HAP-1 (cell line): ENCODE results near the gene JADE3.

Source experiments
- DNase-seq, 2 experiments: peaks; one replicate each; pipeline ENCODE4 v3.0.0-alpha.2; 2016 to 2020; ENCODE audit warnings: low spot score in 2 of 2
- H3K27me3 ChIP-seq: fragments of 250-450 bp; sonication (Bioruptor Pico); 2 replicates; pipeline ENCODE4 v1.5.1; 2020; ENCODE audit warnings: low read depth, mild to moderate bottlenecking, moderate library complexity
- H3K36me3 ChIP-seq: fragments of 250-450 bp; sonication (Bioruptor Pico); replicated peaks from 2 replicates; pipeline ENCODE4 v1.5.1; 2020; ENCODE audit warnings: mild to moderate bottlenecking
- H3K4me1 ChIP-seq: fragments of 250-450 bp; sonication (Bioruptor Pico); 2 replicates; pipeline ENCODE4 v1.5.1; 2020; ENCODE audit warnings: mild to moderate bottlenecking
- H3K4me3 ChIP-seq: fragments of 250-450 bp; sonication (Bioruptor Pico); 2 replicates; pipeline ENCODE4 v1.5.1; 2020; ENCODE audit warnings: mild to moderate bottlenecking, moderate library complexity
- H3K9me3 ChIP-seq: fragments of 250-450 bp; sonication (Bioruptor Pico); 2 replicates; pipeline ENCODE4 v1.5.1; 2020; ENCODE audit warnings: mild to moderate bottlenecking, moderate library complexity
- in situ Hi-C: fragments of 300-500 bp; cut with MboI; formaldehyde crosslinking; loops from 3 replicates; pipeline ENCODE4 v1.14.3; 2020; ENCODE audit warnings: low sequenced_read_pairs, inconsistent platforms, mixed read lengths

JADE3 gene

DNA sequence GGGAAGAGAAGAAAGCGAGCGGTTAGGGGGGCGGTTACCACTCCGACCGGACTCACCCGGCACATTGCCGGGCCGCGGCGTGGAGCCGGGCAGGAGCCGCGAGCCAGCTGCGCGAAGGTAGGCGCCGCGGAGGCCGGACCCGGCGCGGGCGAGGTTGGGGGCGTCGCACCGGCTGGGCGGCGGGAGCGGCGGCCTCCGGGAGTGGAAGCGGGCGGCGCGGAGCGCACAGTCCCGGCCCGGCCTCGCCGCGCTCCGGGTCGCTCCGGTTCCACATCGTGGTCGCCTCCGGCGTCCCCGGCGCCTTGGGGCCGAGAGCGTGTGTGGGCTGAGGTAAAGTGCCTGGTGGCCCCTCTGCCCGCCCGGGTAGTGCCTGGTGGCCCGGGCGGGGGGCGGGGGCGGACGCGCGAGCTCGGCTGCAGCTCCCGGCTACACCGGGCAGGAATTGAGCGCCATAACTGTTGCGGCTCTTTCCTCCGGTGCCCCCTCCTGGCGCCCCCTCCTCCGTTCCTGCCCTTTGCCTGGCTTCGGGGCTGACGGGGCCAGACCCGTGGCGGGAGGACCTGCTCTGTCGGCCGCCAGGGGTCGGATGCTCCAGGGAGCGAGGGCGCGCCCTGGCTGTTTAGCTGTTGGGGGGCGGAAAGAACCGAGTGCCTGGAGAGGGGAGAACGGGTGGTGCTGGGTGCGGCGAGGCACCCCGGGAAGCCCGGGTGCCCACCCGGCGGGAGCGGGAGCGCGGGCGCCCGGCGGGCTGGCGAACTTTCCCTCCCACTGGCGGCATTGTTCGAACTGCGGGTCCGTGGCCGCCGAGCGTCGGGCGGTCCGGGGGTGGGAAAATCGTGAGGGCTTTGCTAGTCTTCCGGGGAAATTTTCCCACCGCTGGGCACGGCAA is 626 bp downstream of the JADE3 start:
- peaks cover 7% of the 10 kb centered on the region for H3K4me1 ChIP-seq
- H3K9me3 ChIP-seq: no peaks in the 10 kb centered on the region
- DNase-seq: peak; percentile 38 to 81
- peak overlapping the region; percentile 70 for H3K4me3 ChIP-seq
- in situ Hi-C loops: loop anchor here (10.0 kb wide), 1 partner anchor 112 kb away; no protein-coding TSS in a partner anchor
- no peaks in the 10 kb centered on the region for H3K36me3 ChIP-seq
- peaks cover 11% of the 10 kb centered on the region for H3K27me3 ChIP-seq

DNA sequence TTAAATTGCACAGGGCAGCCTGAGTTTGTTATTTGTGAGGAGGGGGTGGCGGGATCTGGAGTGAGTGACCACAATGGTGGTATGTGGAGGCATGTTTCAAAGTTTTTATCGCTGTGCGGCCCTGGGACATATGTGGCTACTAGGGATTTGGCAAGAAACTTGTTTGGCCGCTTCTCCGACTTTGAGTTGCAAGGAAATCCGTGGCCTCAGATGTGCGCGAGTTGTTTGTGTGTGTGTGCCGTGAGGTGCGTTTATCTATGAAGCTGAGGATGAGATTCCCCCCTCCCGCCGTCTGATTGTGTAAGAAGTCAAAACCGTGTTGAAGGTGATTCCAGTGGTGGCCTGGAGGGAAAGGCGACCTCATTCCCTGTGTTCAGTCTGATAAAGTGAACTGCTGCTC is 1.4 kb downstream of the JADE3 start:
- H3K4me3 ChIP-seq: peak overlapping the region; percentile 70
- DNase-seq: peak; percentile 24 to 39
- no peaks in the 10 kb centered on the region for H3K9me3 ChIP-seq
- peaks cover 7% of the 10 kb centered on the region for H3K4me1 ChIP-seq
- H3K36me3 ChIP-seq: no peaks in the 10 kb centered on the region
- in situ Hi-C loops: loop anchor here (10.0 kb wide), 1 partner anchor 111 kb away; no protein-coding TSS in a partner anchor
- H3K27me3 ChIP-seq: peaks cover 8% of the 10 kb centered on the region

DNA sequence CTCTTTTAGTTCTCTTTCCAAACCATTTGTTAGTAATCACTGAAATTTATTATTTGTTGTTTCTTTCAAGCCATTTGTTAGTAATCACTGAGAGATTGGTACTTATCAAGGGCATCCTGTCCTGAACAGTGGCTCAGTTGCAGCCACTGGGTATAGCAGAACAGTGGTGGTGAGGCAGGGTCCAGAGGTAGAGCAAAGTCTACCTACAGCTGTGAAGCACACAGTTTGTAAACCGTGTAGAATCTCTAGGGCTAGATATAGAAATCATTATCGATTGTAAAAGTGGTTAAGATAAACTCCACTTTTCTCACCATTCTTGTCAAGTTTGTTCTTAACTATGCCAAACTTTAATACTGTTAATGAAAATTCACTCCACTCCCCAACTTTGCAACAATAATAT is 4.1 kb downstream of the JADE3 start:
- in situ Hi-C loops: loop anchor here (10.0 kb wide), 1 partner anchor 109 kb away; no protein-coding TSS in a partner anchor
- no peak overlapping the region for H3K4me3 ChIP-seq
- H3K4me1 ChIP-seq: peaks cover 7% of the 10 kb centered on the region
- H3K27me3 ChIP-seq: no peaks in the 10 kb centered on the region
- no peak for DNase-seq
- no peaks in the 10 kb centered on the region; the same call in 1 of the 2 replicates for H3K9me3 ChIP-seq
- no peaks in the 10 kb centered on the region for H3K36me3 ChIP-seq

DNA sequence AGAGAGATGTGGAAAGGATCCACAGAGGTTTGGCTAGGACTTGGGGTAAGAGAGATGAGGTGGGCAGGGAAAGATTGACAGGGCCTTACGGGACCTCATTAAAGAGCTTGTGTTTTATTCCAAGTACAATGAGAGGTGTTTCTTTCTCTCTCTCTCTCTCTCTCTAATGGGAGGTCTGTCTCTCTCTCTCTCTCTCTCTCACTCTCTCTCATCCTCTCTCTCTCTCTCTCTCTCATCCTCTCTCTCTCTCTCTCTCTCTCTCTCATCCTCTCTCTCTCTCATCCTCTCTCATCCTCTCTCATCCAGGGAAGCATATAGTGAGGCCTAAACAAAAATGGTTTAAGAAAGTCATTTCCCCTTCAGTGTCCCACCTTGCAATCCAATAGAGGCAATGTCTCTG is 5.4 kb downstream of the JADE3 start:
- DNase-seq: no peak
- Histone ChIP-seq H3K36me3 (no peaks in the 10 kb centered on the region), H3K27me3 (no peaks in the 10 kb centered on the region), H3K9me3 (no peaks in the 10 kb centered on the region; the same call in 1 of the 2 replicates), H3K4me3 (no peak overlapping the region), H3K4me1 (peaks cover 7% of the 10 kb centered on the region)
- in situ Hi-C loops: loop anchor here (10.0 kb wide), 1 partner anchor 107 kb away; no protein-coding TSS in a partner anchor

DNA sequence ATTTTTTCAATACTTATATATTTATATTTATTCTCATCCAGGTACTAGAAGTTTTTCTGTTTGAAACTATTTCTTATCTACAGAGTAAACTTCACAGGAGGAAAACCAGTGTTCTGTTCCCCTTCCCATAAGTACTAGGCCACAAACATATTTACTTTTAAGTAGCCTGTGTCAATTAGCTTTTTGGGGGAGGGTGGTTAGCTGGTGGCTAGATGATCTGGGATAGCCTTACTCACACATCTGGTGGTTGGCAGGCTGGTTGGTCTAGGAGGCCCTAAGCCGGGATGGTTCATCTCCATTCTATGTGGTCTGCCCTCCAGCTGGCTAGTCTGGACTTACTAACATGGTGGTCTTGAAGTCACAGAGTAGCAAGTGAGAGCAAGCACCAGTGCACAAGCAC is 6.2 kb downstream of the JADE3 start:
- H3K9me3 ChIP-seq: no peaks in the 10 kb centered on the region; the same call in 1 of the 2 replicates
- H3K36me3 ChIP-seq: no peaks in the 10 kb centered on the region
- in situ Hi-C loops: loop anchor here (10.0 kb wide), 1 partner anchor 106 kb away; no protein-coding TSS in a partner anchor
- H3K27me3 ChIP-seq: no peaks in the 10 kb centered on the region
- peaks cover 7% of the 10 kb centered on the region for H3K4me1 ChIP-seq
- no peak for DNase-seq
- H3K4me3 ChIP-seq: no peak overlapping the region

DNA sequence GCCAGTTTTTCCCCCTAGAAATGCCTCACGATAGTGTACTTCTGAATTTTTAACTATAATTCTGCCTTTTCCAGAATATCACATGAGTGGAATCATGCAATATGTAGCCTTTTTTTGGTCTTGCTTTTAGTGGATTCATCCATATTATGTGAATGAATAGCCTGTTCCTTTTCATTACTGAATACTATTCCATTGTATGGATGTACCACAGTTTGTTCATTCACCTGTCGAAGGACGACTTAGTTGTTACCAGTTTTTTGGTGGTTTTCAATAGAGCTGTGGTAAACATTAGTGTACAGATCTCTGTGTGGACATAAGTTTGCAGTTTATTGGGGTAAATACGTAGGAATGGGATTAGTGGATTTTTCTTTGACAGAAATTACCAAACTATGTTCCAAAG is 8.0 kb downstream of the JADE3 start:
- Histone ChIP-seq H3K4me1 (no peaks in the 10 kb centered on the region), H3K36me3 (no peaks in the 10 kb centered on the region), H3K27me3 (no peaks in the 10 kb centered on the region), H3K4me3 (no peak overlapping the region), H3K9me3 (no peaks in the 10 kb centered on the region; the same call in 1 of the 2 replicates)
- in situ Hi-C loops: no loop called here
- no peak for DNase-seq

DNA sequence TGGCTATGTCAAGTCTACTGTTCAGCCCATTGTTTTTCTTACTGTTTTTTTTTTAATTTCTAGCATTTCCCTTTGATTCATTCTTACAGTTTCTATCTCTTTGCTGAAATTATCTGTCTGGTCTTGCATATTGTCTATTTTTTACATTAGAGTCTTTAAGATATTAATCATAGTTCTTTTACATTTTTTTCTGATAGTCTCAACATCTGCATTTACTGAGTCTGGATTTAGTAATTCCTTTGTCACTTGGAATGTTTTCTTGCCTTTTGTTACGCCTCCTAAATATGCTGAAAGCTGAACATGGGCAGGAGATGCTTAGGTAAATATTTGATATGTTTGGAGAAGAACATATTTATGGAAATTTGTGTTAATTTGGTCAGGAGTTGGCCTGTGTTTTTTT is 10.4 kb downstream of the JADE3 start:
- no peak for DNase-seq
- H3K36me3 ChIP-seq: no peaks in the 10 kb centered on the region
- no peaks in the 10 kb centered on the region; the same call in 1 of the 2 replicates for H3K9me3 ChIP-seq
- no peak overlapping the region for H3K4me3 ChIP-seq
- H3K27me3 ChIP-seq: no peaks in the 10 kb centered on the region
- in situ Hi-C loops: no loop called here
- H3K4me1 ChIP-seq: no peaks in the 10 kb centered on the region

DNA sequence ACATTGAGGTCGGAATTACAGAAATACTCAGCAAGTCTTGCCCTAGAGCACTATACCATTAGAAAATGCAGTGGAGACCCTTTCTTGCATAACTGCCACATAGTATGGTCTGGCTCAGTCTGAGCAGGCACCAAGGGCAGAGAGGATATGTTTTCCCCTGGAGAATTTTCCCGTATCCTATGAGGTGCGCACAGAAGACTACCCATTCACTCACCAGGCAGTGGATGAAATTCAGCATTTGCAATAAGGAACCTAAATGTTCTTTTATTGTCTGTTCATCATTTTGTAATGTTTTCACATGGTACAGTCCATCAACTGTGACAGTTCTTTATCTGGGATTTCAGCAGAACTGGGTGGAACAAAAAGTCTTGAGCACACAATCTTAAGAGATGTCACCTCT is 15.5 kb downstream of the JADE3 start:
- no peak overlapping the region for H3K4me3 ChIP-seq
- in situ Hi-C loops: no loop called here
- H3K9me3 ChIP-seq: no peaks in the 10 kb centered on the region
- no peak for DNase-seq
- H3K4me1 ChIP-seq: peaks cover 8% of the 10 kb centered on the region
- H3K27me3 ChIP-seq: no peaks in the 10 kb centered on the region
- no peaks in the 10 kb centered on the region for H3K36me3 ChIP-seq

DNA sequence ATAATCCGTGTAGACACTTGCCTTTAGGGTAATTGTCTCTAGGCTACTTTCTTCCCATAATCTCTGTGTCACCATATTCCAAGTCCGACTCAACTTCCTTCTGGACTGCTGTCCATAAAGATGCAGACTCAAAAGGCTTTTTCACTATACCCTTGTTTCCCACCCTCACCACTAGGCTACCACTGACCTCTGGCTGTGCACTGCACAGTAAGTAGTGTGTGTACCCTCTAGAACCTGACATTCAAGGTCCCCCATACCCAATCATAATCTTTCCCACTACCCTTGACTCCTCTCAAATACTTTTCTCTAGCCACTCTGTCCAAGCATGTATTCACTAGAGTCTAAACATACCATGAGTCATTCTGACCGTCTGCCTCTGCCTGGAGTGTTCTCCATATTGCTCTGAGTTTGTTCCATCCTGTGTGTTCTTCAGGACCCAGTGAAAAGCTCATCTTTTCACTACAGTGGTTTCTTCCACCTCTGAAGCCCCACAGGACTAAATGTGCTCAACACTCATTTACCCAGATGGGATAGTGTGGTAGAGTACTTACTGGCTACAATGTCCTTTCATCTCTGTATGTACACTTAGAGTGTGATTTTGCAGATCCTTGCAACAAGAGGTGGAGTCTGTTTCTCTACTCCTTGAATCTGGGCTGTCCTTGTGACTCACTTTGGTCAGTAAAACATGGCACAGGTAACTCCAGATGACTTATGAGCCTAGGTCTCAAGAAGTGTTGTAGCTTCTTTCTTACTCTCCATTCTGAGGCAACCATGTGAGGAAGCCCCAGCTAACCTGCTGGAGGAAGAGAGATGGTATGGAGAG is 17.4 kb downstream of the JADE3 start:
- Histone ChIP-seq H3K4me1 (peaks cover 8% of the 10 kb centered on the region), H3K36me3 (no peaks in the 10 kb centered on the region), H3K9me3 (no peaks in the 10 kb centered on the region), H3K27me3 (no peaks in the 10 kb centered on the region), H3K4me3 (no peak overlapping the region)
- DNase-seq: no peak
- in situ Hi-C loops: no loop called here

DNA sequence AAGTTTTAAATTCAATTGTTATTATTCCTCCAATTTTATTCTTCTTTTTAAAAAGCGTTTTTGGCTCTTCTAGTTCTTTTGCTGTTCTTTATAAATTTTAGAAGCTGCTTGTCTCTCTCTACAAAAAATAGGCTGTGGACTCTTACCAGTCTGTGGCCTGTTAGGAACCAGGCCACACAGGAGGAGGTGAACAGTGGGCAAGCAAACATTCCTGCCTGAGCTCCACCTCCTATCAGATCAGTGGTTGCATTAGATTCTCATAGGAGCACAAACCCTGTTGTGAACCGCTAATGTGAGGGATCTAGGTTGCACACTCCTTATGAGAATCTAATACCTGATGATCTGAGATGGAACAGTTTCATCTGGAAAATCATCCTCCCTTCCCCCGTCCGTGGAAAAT is 23.1 kb downstream of the JADE3 start:
- in situ Hi-C loops: no loop called here
- Histone ChIP-seq H3K4me1 (no peaks in the 10 kb centered on the region), H3K9me3 (no peaks in the 10 kb centered on the region), H3K27me3 (no peaks in the 10 kb centered on the region), H3K4me3 (no peak overlapping the region), H3K36me3 (no peaks in the 10 kb centered on the region)
- DNase-seq: no peak

DNA sequence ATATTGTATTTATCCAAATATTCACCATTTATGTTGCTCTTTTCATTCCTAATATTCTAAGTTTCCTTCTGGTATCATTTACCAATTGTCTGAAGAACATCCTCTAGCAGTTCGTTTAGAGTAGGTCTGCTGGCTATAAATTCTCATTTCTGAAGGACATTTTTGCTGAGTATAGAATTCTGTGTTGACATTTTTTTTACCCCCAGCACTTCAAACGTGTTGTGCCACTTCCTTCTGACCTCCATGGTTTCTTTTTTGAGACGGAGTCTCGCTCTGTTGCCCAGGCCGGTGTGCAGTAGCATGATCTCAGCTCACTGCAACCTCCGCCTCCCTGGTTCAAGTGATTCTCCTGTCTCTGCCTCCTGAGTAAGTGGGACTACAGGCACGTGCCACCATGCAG is 26.4 kb downstream of the JADE3 start:
- no peaks in the 10 kb centered on the region for H3K36me3 ChIP-seq
- no peaks in the 10 kb centered on the region for H3K27me3 ChIP-seq
- H3K9me3 ChIP-seq: no peaks in the 10 kb centered on the region
- no peaks in the 10 kb centered on the region for H3K4me1 ChIP-seq
- H3K4me3 ChIP-seq: no peak overlapping the region
- in situ Hi-C loops: no loop called here
- DNase-seq: no peak

DNA sequence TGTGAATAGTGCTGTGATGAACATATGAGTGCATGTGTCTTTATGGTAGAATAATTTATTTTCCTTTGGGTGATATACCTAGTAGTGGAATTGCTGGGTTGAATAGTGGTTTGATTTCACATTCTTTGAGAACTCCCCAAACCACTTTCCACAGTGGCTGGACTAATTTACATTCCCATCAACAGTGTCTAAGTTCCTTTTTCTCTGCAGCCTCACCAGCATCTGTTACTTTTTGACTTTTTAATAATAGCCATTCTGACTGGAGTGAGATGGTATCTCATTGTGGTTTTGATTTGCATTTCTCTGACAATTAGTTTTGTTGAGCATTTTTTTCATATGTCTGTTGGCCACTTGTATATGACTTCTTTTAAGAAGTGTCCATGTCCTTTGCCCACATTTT is 29.1 kb downstream of the JADE3 start:
- Histone ChIP-seq H3K27me3 (no peaks in the 10 kb centered on the region), H3K4me3 (no peak overlapping the region), H3K9me3 (no peaks in the 10 kb centered on the region), H3K4me1 (no peaks in the 10 kb centered on the region), H3K36me3 (no peaks in the 10 kb centered on the region)
- in situ Hi-C loops: no loop called here
- no peak for DNase-seq

DNA sequence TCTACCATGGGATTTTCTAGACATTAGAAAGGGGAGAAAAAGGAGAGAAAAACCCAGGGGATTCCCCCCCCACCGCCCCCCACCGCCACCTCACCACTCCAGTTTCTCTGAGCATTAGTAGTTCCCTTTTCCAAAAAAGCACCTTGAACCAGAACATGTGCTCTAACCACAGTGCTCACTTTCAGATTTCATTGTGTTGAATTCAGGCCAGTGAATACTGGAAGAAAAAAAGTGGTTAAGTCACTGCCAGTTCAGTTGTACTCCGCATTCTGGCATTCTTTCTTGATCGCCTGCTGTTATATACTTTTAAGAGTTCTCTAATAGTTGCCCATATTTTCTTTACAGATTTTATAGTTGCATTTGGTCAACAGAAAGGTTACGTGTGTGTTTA is 40.9 kb downstream of the JADE3 start:
- Histone ChIP-seq H3K4me3 (no peak overlapping the region), H3K9me3 (no peaks in the 10 kb centered on the region), H3K27me3 (no peaks in the 10 kb centered on the region), H3K36me3 (no peaks in the 10 kb centered on the region), H3K4me1 (peaks cover 47% of the 10 kb centered on the region)
- in situ Hi-C loops: no loop called here
- no peak for DNase-seq

DNA sequence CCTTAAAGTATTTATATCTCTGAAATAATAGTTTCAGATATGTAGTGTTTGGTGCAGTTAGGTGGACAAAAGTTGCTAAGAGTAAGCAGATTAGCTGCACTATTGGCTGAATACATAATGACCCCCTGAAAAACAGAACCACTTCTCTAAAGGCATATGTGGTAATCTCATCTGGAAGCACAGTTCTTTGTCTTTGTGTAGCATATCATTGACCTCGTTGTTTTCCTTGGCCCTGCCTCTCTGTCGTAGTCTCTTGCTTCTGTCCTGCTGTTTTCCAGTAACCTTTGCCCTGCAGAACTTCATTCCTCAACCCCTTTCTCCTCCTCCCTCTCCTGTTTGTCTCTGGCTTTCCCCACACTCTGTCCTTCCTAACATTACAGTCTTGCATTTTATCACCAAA is 41.4 kb downstream of the JADE3 start:
- in situ Hi-C loops: no loop called here
- Histone ChIP-seq H3K9me3 (no peaks in the 10 kb centered on the region), H3K4me3 (no peak overlapping the region), H3K27me3 (no peaks in the 10 kb centered on the region), H3K4me1 (peaks cover 43% of the 10 kb centered on the region), H3K36me3 (no peaks in the 10 kb centered on the region)
- DNase-seq: peak; percentile 47 to 78
